Cardiac muscle cell (in vitro differentiated cells and primary cell): ENCODE data around the gene SPATA9. TPM values are rescaled to one million over a fixed set of nuclear protein-coding genes. Genes with fewer than 3 reads are reported as not detected.

ENCODE experiments used
- DNase-seq, 2 donors: peaks; one replicate each; pipeline versions ENCODE4 v3.0.0 to v3.0.0-alpha.2; 2010 to 2017; ENCODE audit warnings: low read depth in 1 of 2, low spot score in 1 of 2
- H3K27ac ChIP-seq: fragments of 200-600 bp; sonication (generic); 2 replicates; pipeline ENCODE4 v1.5.1; 2016
- H3K27me3 ChIP-seq: fragments of 200-600 bp; sonication (generic); 2 replicates; pipeline ENCODE4 v1.6.0; 2016; ENCODE audit warnings: control low read depth
- H3K36me3 ChIP-seq: fragments of 200-600 bp; sonication (generic); 2 replicates; pipeline ENCODE4 v1.5.1; 2016; ENCODE audit warnings: control low read depth
- H3K4me1 ChIP-seq: fragments of 200-600 bp; sonication (generic); 2 replicates; pipeline ENCODE4 v1.8.1; 2017; ENCODE audit warnings: low read depth, mild to moderate bottlenecking, mixed run types
- H3K4me3 ChIP-seq: fragments of 200-600 bp; sonication (generic); 2 replicates; pipeline ENCODE4 v1.5.1; 2016; ENCODE audit warnings: mild to moderate bottlenecking
- H3K9me3 ChIP-seq: fragments of 200-600 bp; sonication (generic); 2 replicates; pipeline ENCODE4 v1.5.1; 2017; ENCODE audit warnings: low read depth, mild to moderate bottlenecking, control low read depth
- polyA plus RNA-seq: library from polyadenylated mRNA; unstranded; fragments of >200 nt; fragmentation: Nextera tagmentation; extraction: Ambion mirVana; gene quantifications from 2 replicates; pipeline ENCODE4 v1.2.1, GENCODE V29; 2016
- total RNA-seq: library from RNA; depleted of rRNA; stranded (reverse); fragments of >200 nt; gene quantifications from 2 replicates; pipeline ENCODE4 v1.2.3, GENCODE V29; 2016
- TF ChIP-seq, protein P1 (sequence below): IDR thresholded peaks from 2 replicates; pipeline ENCODE4 v1.5.1; 2012; ENCODE audit warnings: low read depth, mild to moderate bottlenecking, low read length

Gene SPATA9
- total and polyA plus RNA-seq, 2 experiments from 2014 or later: 0.45 to 1.3 TPM

DNA sequence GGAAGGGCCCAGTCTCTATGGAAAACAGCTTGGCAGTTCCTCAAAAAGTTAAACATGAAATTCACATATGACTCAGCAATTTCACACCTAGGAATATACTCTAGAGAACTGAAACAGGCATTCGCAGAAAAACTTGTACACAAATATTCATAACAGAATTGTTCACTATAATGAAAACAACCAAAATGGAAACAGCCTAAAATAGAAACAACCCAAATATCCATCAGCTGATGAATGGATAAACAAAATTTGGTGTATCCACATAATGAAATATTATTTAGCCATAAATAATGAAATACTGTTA lies 67.7 kb downstream of the SPATA9 start:
- peak in 1 of 2 donors; percentile 20 for DNase-seq
- H3K27ac ChIP-seq: no peak overlapping the region
- H3K27me3 ChIP-seq: peaks cover 27% of the 10 kb centered on the region
- no peaks in the 10 kb centered on the region for H3K36me3 ChIP-seq
- H3K4me3 ChIP-seq: no peak overlapping the region
- H3K4me1 ChIP-seq: no peaks in the 10 kb centered on the region
- no peaks in the 10 kb centered on the region for H3K9me3 ChIP-seq
- TF ChIP-seq, protein P1, sequence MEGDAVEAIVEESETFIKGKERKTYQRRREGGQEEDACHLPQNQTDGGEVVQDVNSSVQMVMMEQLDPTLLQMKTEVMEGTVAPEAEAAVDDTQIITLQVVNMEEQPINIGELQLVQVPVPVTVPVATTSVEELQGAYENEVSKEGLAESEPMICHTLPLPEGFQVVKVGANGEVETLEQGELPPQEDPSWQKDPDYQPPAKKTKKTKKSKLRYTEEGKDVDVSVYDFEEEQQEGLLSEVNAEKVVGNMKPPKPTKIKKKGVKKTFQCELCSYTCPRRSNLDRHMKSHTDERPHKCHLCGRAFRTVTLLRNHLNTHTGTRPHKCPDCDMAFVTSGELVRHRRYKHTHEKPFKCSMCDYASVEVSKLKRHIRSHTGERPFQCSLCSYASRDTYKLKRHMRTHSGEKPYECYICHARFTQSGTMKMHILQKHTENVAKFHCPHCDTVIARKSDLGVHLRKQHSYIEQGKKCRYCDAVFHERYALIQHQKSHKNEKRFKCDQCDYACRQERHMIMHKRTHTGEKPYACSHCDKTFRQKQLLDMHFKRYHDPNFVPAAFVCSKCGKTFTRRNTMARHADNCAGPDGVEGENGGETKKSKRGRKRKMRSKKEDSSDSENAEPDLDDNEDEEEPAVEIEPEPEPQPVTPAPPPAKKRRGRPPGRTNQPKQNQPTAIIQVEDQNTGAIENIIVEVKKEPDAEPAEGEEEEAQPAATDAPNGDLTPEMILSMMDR: no peak

DNA sequence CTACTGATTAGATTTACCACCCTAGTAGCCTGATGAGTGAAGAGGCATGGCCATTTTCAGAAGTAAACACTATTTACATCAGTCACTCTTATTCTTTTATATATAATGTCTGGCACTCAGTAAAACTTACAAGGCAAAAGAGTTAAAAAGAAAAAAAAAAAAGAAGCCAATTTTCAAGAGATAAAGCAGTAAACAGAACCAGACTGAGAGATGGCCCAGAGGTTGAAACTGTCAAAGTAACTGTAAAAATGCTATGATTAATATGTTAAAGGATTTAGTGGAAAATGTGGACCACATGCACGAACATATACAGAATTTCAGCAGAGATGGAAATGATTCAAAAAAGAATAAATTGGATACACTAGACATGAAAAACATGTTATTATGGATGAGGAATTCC lies 69.3 kb downstream of the SPATA9 start:
- TF ChIP-seq, protein P1: no peak
- no peaks in the 10 kb centered on the region for H3K36me3 ChIP-seq
- H3K27ac ChIP-seq: no peak overlapping the region
- peaks cover 11% of the 10 kb centered on the region for H3K27me3 ChIP-seq
- H3K4me3 ChIP-seq: no peak overlapping the region
- no peaks in the 10 kb centered on the region for H3K9me3 ChIP-seq
- no peaks in the 10 kb centered on the region for H3K4me1 ChIP-seq
- DNase-seq: no peak

DNA sequence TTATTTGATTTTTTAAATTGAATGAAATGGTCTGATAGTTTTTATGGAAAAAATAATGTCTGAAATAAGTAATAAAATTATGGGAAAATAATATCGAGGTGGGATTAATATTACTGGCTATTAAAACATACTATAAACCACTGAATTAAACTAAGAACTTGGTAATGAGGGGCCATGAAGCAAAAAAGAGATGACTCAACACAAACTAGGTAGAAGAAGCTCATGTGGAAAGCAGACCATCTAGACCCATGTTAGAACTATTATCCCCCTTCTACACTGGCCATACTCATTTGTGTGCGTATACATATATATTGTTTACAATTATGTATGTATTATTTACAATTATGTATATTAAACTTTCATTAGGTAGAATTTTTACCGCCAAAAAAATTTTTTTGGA lies 71.4 kb downstream of the SPATA9 start:
- TF ChIP-seq, protein P1: no peak
- no peak overlapping the region for H3K4me3 ChIP-seq

DNA sequence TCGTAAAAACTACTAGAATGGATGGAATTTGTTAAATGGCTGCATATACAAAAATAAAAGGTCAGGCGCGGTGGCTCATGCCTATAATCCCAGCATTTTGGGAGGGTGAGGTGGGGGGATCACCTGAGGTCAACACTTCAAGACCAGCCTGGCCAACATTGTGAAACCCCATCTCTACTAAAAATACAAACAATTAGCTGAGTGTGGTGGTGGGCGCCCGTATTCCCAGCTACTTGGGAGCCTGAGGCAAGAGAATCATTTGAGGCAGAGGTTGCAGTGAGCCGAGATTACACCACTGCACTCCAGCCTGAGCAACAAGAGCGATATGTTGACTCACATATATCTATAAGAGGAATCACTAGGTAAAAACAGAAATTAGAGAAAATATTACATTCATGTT lies 72.2 kb downstream of the SPATA9 start:
- H3K27me3 ChIP-seq: no peaks in the 10 kb centered on the region
- no peaks in the 10 kb centered on the region for H3K36me3 ChIP-seq
- TF ChIP-seq, protein P1: no peak
- no peak overlapping the region for H3K27ac ChIP-seq
- no peaks in the 10 kb centered on the region for H3K9me3 ChIP-seq
- no peak for DNase-seq
- H3K4me3 ChIP-seq: no peak overlapping the region
- no peaks in the 10 kb centered on the region for H3K4me1 ChIP-seq

More for the DNA sequence above, 71.4 kb downstream of the SPATA9 start:
- DNase-seq: no peak
- no peaks in the 10 kb centered on the region for H3K9me3 ChIP-seq
- no peak overlapping the region for H3K27ac ChIP-seq
- H3K4me1 ChIP-seq: no peaks in the 10 kb centered on the region
- no peaks in the 10 kb centered on the region for H3K27me3 ChIP-seq
- H3K36me3 ChIP-seq: no peaks in the 10 kb centered on the region

DNA sequence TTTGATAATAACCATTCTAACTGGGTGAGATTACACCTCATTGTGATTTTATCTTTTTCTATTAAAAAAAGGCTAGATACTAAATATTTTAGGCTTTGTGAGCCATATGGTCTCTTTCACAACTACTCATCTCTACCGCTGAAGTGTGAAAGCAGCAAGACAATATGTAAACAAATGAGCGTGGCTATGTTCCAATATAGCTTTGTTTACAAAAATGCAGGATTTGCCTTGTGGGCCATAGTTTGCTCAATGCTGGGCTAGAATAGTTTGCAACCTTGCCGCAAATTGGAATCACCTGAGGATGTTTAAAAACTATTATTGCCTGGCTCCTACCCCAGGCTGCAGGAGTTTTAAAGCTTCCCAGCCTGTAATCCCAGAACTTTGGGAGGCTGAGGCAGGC lies 73.1 kb downstream of the SPATA9 start:
- TF ChIP-seq, protein P1: no peak
- H3K4me1 ChIP-seq: no peaks in the 10 kb centered on the region
- no peaks in the 10 kb centered on the region for H3K9me3 ChIP-seq
- H3K27ac ChIP-seq: no peak overlapping the region
- no peaks in the 10 kb centered on the region for H3K36me3 ChIP-seq
- no peak for DNase-seq
- H3K27me3 ChIP-seq: no peaks in the 10 kb centered on the region
- no peak overlapping the region for H3K4me3 ChIP-seq

Other genes with a start within 250 kb of the SPATA9 start
- gene SKIC3, start 128.0 kb downstream of the SPATA9 start, total RNA-seq: 31.0 and 46.5 TPM in 2 replicates
- gene SKIC3, start 128.0 kb downstream of the SPATA9 start, polyA plus RNA-seq: 47.2 and 52.0 TPM in 2 replicates
- 7.2 and 12.2 TPM in 2 replicates for gene ARSK, start 127.9 kb downstream of the SPATA9 start, total RNA-seq
- gene ARSK, start 127.9 kb downstream of the SPATA9 start, polyA plus RNA-seq: 11.1 and 16.6 TPM in 2 replicates
- 0.07 and 0.57 TPM in 2 replicates for gene GPR150, start 62.9 kb downstream of the SPATA9 start, total RNA-seq
- gene GPR150, start 62.9 kb downstream of the SPATA9 start, polyA plus RNA-seq: 0.35 and 0.39 TPM in 2 replicates
- 0.11 and 1.3 TPM in 2 replicates for gene RFESD, start 36.2 kb downstream of the SPATA9 start, total RNA-seq
- gene RFESD, start 36.2 kb downstream of the SPATA9 start, polyA plus RNA-seq: 3.9 and 5.8 TPM in 2 replicates
- 343 and 477 TPM in 2 replicates for gene RHOBTB3, start 48.3 kb upstream of the SPATA9 start, total RNA-seq
- 455 and 589 TPM in 2 replicates for gene RHOBTB3, start 48.3 kb upstream of the SPATA9 start, polyA plus RNA-seq
- gene GLRX, start 139.7 kb upstream of the SPATA9 start, total RNA-seq: 15.7 and 23.9 TPM in 2 replicates
- gene GLRX, start 139.7 kb upstream of the SPATA9 start, polyA plus RNA-seq: 51.1 and 54.8 TPM in 2 replicates